Gastroesophageal sphincter (tissue), 3 donors: ENCODE data around the gene KIRREL3.

Experiments
- CTCF ChIP-seq, 4 experiments: fragments of 200-600 bp in 2 of 4; fragments of 450-650 bp in 2 of 4; sonication (generic) in 1 of 4; IDR thresholded peaks; one replicate each; pipeline ENCODE4 v1.5.1; 2017 to 2019; ENCODE audit warnings: antibody characterized with exemption in 4 of 4, mild to moderate bottlenecking in 2 of 4, moderate library complexity in 2 of 4
- EP300 ChIP-seq: sonication (generic); formaldehyde crosslinking; IDR thresholded peaks from one replicate; pipeline ENCODE4 v1.6.1; 2017; ENCODE audit warnings: antibody characterized with exemption, mild to moderate bottlenecking
- POLR2A ChIP-seq, 2 donors: fragments of 450-650 bp; IDR thresholded peaks; one replicate each; pipeline ENCODE4 v1.6.1; 2017; ENCODE audit warnings: antibody characterized with exemption in 2 of 2, mild to moderate bottlenecking in 2 of 2, moderate library complexity in 1 of 2
- POLR2AphosphoS5 ChIP-seq: sonication (generic); formaldehyde crosslinking; IDR thresholded peaks from one replicate; pipeline ENCODE4 v1.6.1; 2017; ENCODE audit warnings: antibody characterized with exemption

- TF ChIP-seq EP300: no peak
- no peak for TF ChIP-seq CTCF (IDR thresholded peaks at IDR 0.05)
- no peak for TF ChIP-seq POLR2A (IDR thresholded peaks at IDR 0.05)
- TF ChIP-seq POLR2AphosphoS5: no peak
Measured at GRCh38 chr11:126664643-126665042, 335.9 kb downstream of the KIRREL3 start.
